CD14-positive monocyte (primary cell): ENCODE measurements around the gene ABLIM3. TPM values are rescaled to one million over a fixed set of nuclear protein-coding genes. Genes with fewer than 3 reads are reported as not detected.

Experiments
- DNase-seq, 3 donors: peaks; one replicate each; pipeline ENCODE4 v3.0.0-alpha.2; 2011 to 2022
- H2AFZ ChIP-seq: 2 replicates; pipeline ENCODE4 v1.6.0; 2012; ENCODE audit warnings: mild to moderate bottlenecking, low read depth, low read length, inconsistent platforms; ENCODE audit not compliant: insufficient read depth, poor library complexity, severe bottlenecking
- H3K27ac ChIP-seq, 2 donors: 1 replicate in 1 of 2; 2 replicates in 1 of 2; pipeline ENCODE4 v1.5.1; 2012 to 2013; ENCODE audit warnings: low read length in 2 of 2, control low read depth in 1 of 2, inconsistent platforms in 1 of 2, low read depth in 1 of 2, mild to moderate bottlenecking in 1 of 2
- H3K27me3 ChIP-seq, 2 donors: one replicate each; pipeline versions ENCODE4 v1.6.0 to v1.6.1; 2011 to 2013; ENCODE audit warnings: low read length in 2 of 2; ENCODE audit not compliant: control insufficient read depth in 2 of 2, insufficient read depth in 2 of 2
- H3K36me3 ChIP-seq, 2 donors: replicated peaks in 1 of 2; 1 replicate in 1 of 2; 2 replicates in 1 of 2; pipeline versions ENCODE4 v1.5.1 to v1.6.1; 2012 to 2013; ENCODE audit warnings: low read length in 2 of 2, control low read depth in 1 of 2, inconsistent platforms in 1 of 2, mild to moderate bottlenecking in 1 of 2; ENCODE audit not compliant: insufficient read depth in 2 of 2, control insufficient read depth in 1 of 2
- H3K4me1 ChIP-seq, 2 donors: 1 replicate in 1 of 2; 2 replicates in 1 of 2; pipeline versions ENCODE4 v1.5.1 to v1.6.1; 2012 to 2013; ENCODE audit warnings: low read length in 2 of 2, control low read depth in 1 of 2, inconsistent platforms in 1 of 2, mild to moderate bottlenecking in 1 of 2, moderate library complexity in 1 of 2; ENCODE audit not compliant: insufficient read depth in 2 of 2, control insufficient read depth in 1 of 2
- H3K4me2 ChIP-seq: replicated peaks from 2 replicates; pipeline ENCODE3; 2012; ENCODE audit warnings: low read length, moderate library complexity, mild to moderate bottlenecking; ENCODE audit not compliant: poor library complexity, severe bottlenecking; ENCODE audit errors: extremely low read depth
- H3K4me3 ChIP-seq, 3 experiments: fragments of 200-600 bp in 1 of 3; sonication (generic) in 1 of 3; replicated peaks in 1 of 3; 1 replicate in 2 of 3; 2 replicates in 1 of 3; pipeline ENCODE4 v1.5.1; 2011 to 2013; ENCODE audit warnings: low read length in 3 of 3, mild to moderate bottlenecking in 3 of 3, control low read depth in 2 of 3, low read depth in 2 of 3, inconsistent platforms in 1 of 3, moderate library complexity in 1 of 3
- H3K79me2 ChIP-seq: 2 replicates; pipeline ENCODE4 v1.6.0; 2012; ENCODE audit warnings: mild to moderate bottlenecking, control low read depth, inconsistent platforms, low read length, moderate library complexity; ENCODE audit not compliant: insufficient read depth
- H3K9ac ChIP-seq: 2 replicates; pipeline ENCODE4 v1.6.0; 2017; ENCODE audit warnings: low read length, mild to moderate bottlenecking; ENCODE audit not compliant: insufficient read depth, poor library complexity, severe bottlenecking
- H3K9me3 ChIP-seq, 2 donors: replicated peaks in 1 of 2; 1 replicate in 1 of 2; 2 replicates in 1 of 2; pipeline versions ENCODE4 v1.5.1 to v1.6.1; 2012 to 2013; ENCODE audit warnings: low read length in 2 of 2, control low read depth in 1 of 2; ENCODE audit not compliant: control insufficient read depth in 1 of 2, insufficient read depth in 1 of 2
- H4K20me1 ChIP-seq: 2 replicates; pipeline ENCODE4 v1.6.0; 2012; ENCODE audit warnings: mild to moderate bottlenecking, low read length, control low read depth, moderate library complexity; ENCODE audit not compliant: insufficient read depth
- H3K27ac Mint-ChIP-seq, 7 donors: one replicate each; pipeline ENCODE4 v1.8.0; 2020; ENCODE audit warnings: mild to moderate bottlenecking in 7 of 7, mixed read lengths in 7 of 7, moderate library complexity in 6 of 7, inconsistent platforms in 2 of 7
- H3K27me3 Mint-ChIP-seq, 3 donors: one replicate each; pipeline ENCODE4 v1.8.0; 2021 to 2022; ENCODE audit warnings: low read depth in 3 of 3, mild to moderate bottlenecking in 3 of 3, mixed read lengths in 3 of 3, moderate library complexity in 3 of 3, inconsistent platforms in 1 of 3
- H3K36me3 Mint-ChIP-seq, 2 donors: one replicate each; pipeline ENCODE4 v1.8.0; 2020; ENCODE audit warnings: mixed read lengths in 2 of 2, inconsistent platforms in 1 of 2, mild to moderate bottlenecking in 1 of 2
- H3K4me1 Mint-ChIP-seq: one replicate; pipeline ENCODE4 v1.8.0; 2020; ENCODE audit warnings: mild to moderate bottlenecking, mixed read lengths
- H3K4me3 Mint-ChIP-seq, 2 donors: one replicate each; pipeline ENCODE4 v1.8.0; 2020; ENCODE audit warnings: mild to moderate bottlenecking in 2 of 2, mixed read lengths in 2 of 2, moderate library complexity in 1 of 2
- H3K9me3 Mint-ChIP-seq, 7 donors: one replicate each; pipeline ENCODE4 v1.8.0; 2020 to 2022; ENCODE audit warnings: mixed read lengths in 7 of 7, mild to moderate bottlenecking in 6 of 7, moderate library complexity in 6 of 7, inconsistent platforms in 2 of 7
- CTCF ChIP-seq: fragments of 200-600 bp; IDR thresholded peaks from one replicate; pipeline ENCODE4 v1.8.0; 2022; ENCODE audit warnings: antibody characterized with exemption, mild to moderate bottlenecking
- WGBS: methylation state at CpG from one replicate; pipeline ENCODE4 v1.1.5; 2013; ENCODE audit warnings: missing lambda C conversion rate; ENCODE audit not compliant: insufficient coverage; 5-methylcytosine and 5-hydroxymethylcytosine counted together
- intact Hi-C, 2 donors: fragments of 100-400 bp; cut with micrococcal nuclease; formaldehyde crosslinking; loops; one replicate each; pipeline versions ENCODE4 v1.15.0 to v1.15.1; 2023
- polyA plus RNA-seq, 3 donors: library from polyadenylated mRNA; depleted of rRNA in 1 of 3; unstranded in 2 of 3; stranded (reverse) in 1 of 3; fragments of 300-500 nt in 2 of 3; fragments of >200 nt in 1 of 3; fragmentation: Illumina TruSeq in 2 of 3; gene quantifications; 1 replicate in 2 of 3; 2 replicates in 1 of 3; pipeline ENCODE4 v1.2.3, GENCODE V29; 2012 to 2021

ABLIM3 gene
- polyA plus RNA-seq, 3 donors, result 0.22 to 0.74 TPM; not detected in 1

- H4K20me1 ChIP-seq, result no peaks in the 10 kb centered on the region
- no peaks in the 10 kb centered on the region for H3K9me3 ChIP-seq
- no peak overlapping the region for H3K9ac ChIP-seq
- no peaks in the 10 kb centered on the region for H3K36me3 ChIP-seq
- Mint-ChIP-seq H3K4me1 (peaks cover 52% of the 10 kb centered on the region), H3K27ac (peak overlapping the region in 3 of 7 donors; percentile 1 to 79 (median 38)), H3K36me3 (no peaks in the 10 kb centered on the region), H3K27me3 (peaks cover 0 to 2% (median 0%) of the 10 kb centered on the region in 3 donors), H3K9me3 (no peaks in the 10 kb centered on the region), H3K4me3 (no peak overlapping the region)
- H3K27ac ChIP-seq, result no peak overlapping the region
- intact Hi-C loops, result no loop called here
- no peak overlapping the region for H3K4me2 ChIP-seq
- no peak for TF ChIP-seq CTCF
- H3K79me2 ChIP-seq, result no peaks in the 10 kb centered on the region
- H2AFZ ChIP-seq, result peak overlapping the region; percentile 35
- H3K27me3 ChIP-seq, result no peaks in the 10 kb centered on the region
- WGBS, result no CpG with 5 or more reads among the region's 1 CpG
- no peak for DNase-seq
- no peak overlapping the region for H3K4me3 ChIP-seq
- H3K4me1 ChIP-seq, result peaks cover 43 to 51% of the 10 kb centered on the region in 2 donors
Observed at GRCh38 chr5:149154650-149155049, 13.4 kb downstream of the ABLIM3 start.

- no peak overlapping the region for H3K27ac Mint-ChIP-seq
- H3K4me3 Mint-ChIP-seq, result no peak overlapping the region
- Histone ChIP-seq H3K9ac (no peak overlapping the region), H3K27me3 (no peaks in the 10 kb centered on the region), H3K79me2 (no peaks in the 10 kb centered on the region), H3K4me2 (no peak overlapping the region), H3K4me1 (peaks cover 33 to 36% of the 10 kb centered on the region in 2 donors), H3K27ac (no peak overlapping the region), H4K20me1 (no peaks in the 10 kb centered on the region), H2AFZ (no peak overlapping the region), H3K36me3 (no peaks in the 10 kb centered on the region), H3K9me3 (no peaks in the 10 kb centered on the region), H3K4me3 (no peak overlapping the region)
- H3K9me3 Mint-ChIP-seq, result no peaks in the 10 kb centered on the region
- intact Hi-C loops, result no loop called here
- H3K27me3 Mint-ChIP-seq, result peaks cover 0 to 3% (median 0%) of the 10 kb centered on the region in 3 donors
- 100% methylated on average over 3 of the region's 4 CpGs for WGBS
- TF ChIP-seq CTCF, result no peak
- H3K36me3 Mint-ChIP-seq, result no peaks in the 10 kb centered on the region
- peaks cover 39% of the 10 kb centered on the region for H3K4me1 Mint-ChIP-seq
- DNase-seq, result no peak
Observed at GRCh38 chr5:149156435-149157083, 15.3 kb downstream of the ABLIM3 start.
